ENCODE results near the gene TMEM150C. TPM values are rescaled to one million over a fixed set of nuclear protein-coding genes. Genes with fewer than 3 reads are reported as not detected.

The TMEM150C gene
- total RNA-seq, 1 donor = 0.43 TPM

- TF ChIP-seq CTCF (IDR thresholded peaks at IDR 0.05; ENCODE audit: insufficient read depth, low read depth, low read length) = no peak
- no peak for DNase-seq (ENCODE audit: low read depth)
- H3K4me3 ChIP-seq (ENCODE audit: low read depth, low read length) = no peak overlapping the region
These were observed 37.5 kb upstream of the TMEM150C start for GRCh38 chr4:82599336-82599735.

DNA sequence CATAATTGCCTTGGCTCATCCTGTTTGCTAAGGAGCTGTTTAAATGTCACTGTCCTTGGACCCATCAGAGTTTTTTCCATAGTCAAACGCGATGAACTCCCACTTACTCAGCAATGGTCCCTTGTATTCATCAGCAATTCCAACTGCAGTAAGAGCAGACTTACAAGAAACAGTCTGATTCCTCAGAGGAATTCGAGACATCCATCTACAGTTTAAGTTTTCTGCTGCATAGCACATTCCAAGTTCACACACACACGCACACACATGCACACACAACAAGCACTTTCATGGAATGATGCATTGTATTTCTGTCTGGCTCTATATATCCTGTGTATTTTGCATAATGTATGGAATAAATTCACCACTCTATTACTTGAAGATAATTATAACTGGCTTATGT lies 32.7 kb upstream of the TMEM150C start:
- no peak for DNase-seq (ENCODE audit: low read depth)
- H3K4me3 ChIP-seq (ENCODE audit: low read depth, low read length) = no peak overlapping the region
- TF ChIP-seq CTCF (IDR thresholded peaks at IDR 0.05; ENCODE audit: insufficient read depth, low read depth, low read length) = no peak

DNA sequence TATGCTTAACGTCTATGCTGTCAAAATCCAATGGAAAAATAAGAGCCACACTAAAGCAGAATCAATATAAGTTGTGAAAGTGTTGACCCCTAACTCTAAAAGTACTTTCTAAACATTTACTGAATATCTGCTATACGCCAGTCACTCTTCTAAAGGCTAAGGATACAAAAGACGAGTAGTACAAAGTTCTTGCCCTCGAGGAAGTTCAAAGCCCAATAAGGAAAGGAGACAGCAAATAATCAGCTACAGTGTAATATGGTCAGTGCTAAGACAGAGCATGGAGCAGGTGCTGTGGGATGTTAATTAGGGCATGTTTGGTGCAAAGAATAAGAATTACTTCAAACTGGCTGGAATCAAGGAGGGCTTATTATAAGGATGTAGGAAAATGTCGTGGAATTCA lies 31.6 kb upstream of the TMEM150C start:
- no peak for DNase-seq (ENCODE audit: low read depth)
- no peak overlapping the region for H3K4me3 ChIP-seq (ENCODE audit: low read depth, low read length)
- TF ChIP-seq CTCF (IDR thresholded peaks at IDR 0.05; ENCODE audit: insufficient read depth, low read depth, low read length) = no peak

DNA sequence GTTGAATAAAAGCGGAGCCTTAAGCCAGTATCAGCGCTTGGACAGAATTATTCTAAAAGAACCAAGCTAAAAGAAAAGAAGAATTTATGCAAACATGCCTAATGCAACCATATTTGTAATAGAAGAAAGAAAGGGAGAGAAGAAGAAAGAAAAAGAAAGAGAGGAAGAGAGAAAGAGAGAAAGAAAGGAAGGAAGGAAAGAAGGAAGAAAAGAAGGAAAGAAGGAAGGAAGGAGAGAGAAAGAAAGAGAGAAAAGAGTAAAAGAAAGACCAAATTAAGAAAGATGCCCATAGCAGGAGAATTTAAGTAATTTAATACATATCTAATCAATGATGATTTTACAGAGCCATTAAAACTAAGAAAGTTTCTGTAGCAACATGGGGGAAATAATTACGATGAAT lies 30.9 kb upstream of the TMEM150C start:
- no peak for TF ChIP-seq CTCF (IDR thresholded peaks at IDR 0.05; ENCODE audit: insufficient read depth, low read depth, low read length)
- H3K4me3 ChIP-seq (ENCODE audit: low read depth, low read length) = no peak overlapping the region
- no peak for DNase-seq (ENCODE audit: low read depth)

DNA sequence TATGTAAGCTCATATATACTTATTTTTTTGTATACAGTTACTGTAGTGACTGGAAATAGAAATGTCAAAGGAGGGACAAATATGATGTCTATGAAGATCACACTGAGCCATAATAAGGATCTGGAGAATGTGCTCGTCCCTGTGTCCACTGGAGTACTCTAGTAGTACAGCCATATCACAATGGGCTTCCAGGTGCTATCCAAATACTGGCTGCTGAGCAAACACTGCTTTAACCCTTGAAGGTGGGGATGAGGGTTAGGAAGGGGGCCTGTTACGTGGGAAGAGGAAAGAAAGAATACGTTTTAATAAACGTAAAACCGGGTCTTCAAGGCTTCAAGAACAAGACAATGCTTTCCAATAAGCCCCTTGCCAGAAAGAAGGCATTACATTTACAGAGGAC lies 29.8 kb upstream of the TMEM150C start:
- no peak for DNase-seq (ENCODE audit: low read depth)
- no peak overlapping the region for H3K4me3 ChIP-seq (ENCODE audit: low read depth, low read length)
- no peak for TF ChIP-seq CTCF (IDR thresholded peaks at IDR 0.05; ENCODE audit: insufficient read depth, low read depth, low read length)

GRCh38 chr4:82589756-82590155 lies 28.0 kb upstream of the TMEM150C start:
- DNase-seq (ENCODE audit: low read depth) = no peak
- TF ChIP-seq CTCF (IDR thresholded peaks at IDR 0.05; ENCODE audit: insufficient read depth, low read depth, low read length) = no peak
- no peak overlapping the region for H3K4me3 ChIP-seq (ENCODE audit: low read depth, low read length)

- no peak for TF ChIP-seq CTCF (IDR thresholded peaks at IDR 0.05; ENCODE audit: insufficient read depth, low read depth, low read length)
- no peak for DNase-seq (ENCODE audit: low read depth)
- H3K4me3 ChIP-seq (ENCODE audit: low read depth, low read length) = no peak overlapping the region
These were observed 27.0 kb upstream of the TMEM150C start for GRCh38 chr4:82588771-82589270.

Measured in fibroblast of villous mesenchyme (primary cell).